Activated gamma-delta T cell treated with anti-CD3 and anti-CD28 coated beads, Interleukin-2, amount 50 U/mL, for 16 hours (primary cell): ENCODE data around the gene TMEM232.

Experiments
- DNase-seq: peaks from one replicate; pipeline ENCODE4 v3.0.0-alpha.2; 2020; ENCODE audit warnings: low read depth

The TMEM232 gene

GRCh38 chr5:110402562-110402961 lies 323.9 kb downstream of the TMEM232 start:
- DNase-seq = no peak

DNA sequence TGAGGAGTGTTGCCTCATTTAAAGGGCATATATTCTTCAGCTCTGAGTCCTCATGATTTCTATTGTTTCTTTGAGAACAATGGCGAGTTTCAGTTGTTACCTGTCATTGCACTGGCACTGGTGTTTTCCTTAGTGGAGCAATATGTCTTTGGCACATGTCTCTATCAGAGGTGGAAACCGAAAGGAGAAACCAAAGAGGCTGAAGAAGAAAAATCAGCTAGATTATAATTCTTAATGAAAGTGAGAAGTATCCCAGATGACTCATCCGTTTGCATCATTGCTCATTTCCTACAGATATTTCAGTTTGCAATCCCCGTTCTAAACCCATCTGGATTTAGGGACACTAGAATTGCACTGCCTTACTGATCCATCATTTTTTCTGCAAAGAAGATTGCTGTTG lies 324.6 kb downstream of the TMEM232 start:
- DNase-seq = no peak

GRCh38 chr5:110398951-110399350 lies 327.5 kb downstream of the TMEM232 start:
- DNase-seq = no peak

DNA sequence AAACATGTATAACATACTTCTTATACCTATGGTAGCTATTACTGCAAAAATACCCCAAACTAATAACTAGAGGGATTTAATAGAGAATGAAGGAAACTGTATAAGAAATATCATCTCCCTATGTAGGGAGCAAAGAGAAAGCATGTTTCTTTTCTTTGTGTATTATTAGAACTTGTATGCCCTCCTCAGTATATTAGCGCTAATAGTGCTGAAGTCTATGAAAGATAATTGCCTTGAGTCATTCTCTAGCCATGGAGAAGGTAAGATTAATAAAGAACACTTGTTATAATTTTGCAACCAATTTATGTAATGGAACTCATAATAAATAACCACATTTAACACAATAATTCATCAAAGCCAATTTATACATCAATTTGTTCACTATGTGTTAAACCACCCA lies 329.2 kb downstream of the TMEM232 start:
- DNase-seq = no peak

DNA sequence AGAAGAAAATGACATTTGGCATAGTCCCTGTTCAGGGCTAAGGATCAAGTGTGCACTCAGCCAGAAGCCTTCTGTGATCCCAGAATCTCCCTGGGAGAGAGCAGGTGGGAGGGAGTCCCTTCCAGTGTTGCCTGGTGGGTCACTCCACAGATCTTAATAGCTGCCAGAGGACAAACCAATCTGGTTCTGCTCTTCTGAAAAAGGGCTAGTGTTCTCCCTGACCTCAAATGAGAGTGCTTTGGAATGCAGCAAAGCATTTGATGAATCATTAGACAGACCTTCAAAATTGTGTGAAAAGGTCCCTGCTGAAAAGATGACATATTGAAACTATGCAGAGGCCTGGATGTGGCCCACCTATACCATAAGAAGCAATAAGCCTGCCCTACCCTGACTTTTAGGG lies 339.7 kb downstream of the TMEM232 start:
- no peak for DNase-seq

DNA sequence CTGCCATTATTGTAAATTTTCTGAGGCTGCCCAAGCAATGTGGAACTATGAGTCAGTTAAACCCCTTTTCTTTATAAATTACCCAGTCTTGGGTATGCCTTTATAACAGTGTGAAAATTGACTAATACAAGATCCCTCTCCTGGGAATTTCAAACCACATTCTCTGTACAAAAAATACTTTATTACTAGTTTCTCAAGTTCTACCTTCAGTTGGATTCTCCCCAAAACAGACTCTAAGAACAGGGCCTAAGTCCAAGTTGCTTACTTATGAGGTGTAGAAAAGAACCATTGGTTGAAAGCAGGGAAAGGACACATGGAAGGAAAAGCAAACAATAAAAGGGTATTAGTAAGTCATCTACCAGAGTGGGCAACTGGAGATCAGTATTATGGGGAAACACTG lies 343.2 kb downstream of the TMEM232 start:
- DNase-seq = no peak

DNA sequence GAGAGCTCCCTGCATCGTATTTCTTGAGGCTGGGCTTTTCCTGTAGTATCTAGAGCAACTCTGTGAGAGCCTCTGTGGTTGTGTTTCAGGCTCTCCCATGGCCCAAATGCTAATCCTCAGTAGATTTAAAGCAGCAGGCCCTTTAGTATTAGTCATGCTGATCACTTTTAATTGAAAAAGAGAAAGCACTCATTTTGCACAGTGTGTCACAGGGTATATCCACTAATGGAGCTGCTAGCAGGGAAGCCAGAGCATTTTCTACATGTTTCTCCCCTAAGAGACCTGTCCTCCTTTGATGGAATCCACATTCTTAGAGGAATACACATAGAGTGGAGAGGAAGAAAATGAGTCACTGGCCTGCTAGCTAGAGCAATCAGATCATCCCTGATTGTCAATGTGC lies 348.5 kb downstream of the TMEM232 start:
- DNase-seq = no peak

- no peak for DNase-seq
Measured at GRCh38 chr5:110377361-110377760, 349.1 kb downstream of the TMEM232 start.

GRCh38 chr5:110376281-110376951 lies 350.1 kb downstream of the TMEM232 start:
- DNase-seq = no peak

DNA sequence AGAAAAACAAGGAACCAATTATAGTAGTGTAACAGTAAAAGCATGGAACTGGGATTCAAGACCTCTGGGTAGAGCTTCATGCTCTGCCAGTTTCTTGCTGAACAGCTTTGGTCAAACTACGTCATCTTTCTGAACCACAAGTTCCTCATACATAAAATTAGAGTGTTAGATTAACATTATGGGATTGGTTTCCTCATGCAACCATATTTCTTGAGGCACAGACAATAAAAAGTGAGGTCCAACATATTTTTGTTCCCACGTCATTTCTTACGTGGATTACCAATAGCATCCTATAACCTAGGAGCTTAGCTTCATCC lies 354.8 kb downstream of the TMEM232 start:
- no peak for DNase-seq

DNA sequence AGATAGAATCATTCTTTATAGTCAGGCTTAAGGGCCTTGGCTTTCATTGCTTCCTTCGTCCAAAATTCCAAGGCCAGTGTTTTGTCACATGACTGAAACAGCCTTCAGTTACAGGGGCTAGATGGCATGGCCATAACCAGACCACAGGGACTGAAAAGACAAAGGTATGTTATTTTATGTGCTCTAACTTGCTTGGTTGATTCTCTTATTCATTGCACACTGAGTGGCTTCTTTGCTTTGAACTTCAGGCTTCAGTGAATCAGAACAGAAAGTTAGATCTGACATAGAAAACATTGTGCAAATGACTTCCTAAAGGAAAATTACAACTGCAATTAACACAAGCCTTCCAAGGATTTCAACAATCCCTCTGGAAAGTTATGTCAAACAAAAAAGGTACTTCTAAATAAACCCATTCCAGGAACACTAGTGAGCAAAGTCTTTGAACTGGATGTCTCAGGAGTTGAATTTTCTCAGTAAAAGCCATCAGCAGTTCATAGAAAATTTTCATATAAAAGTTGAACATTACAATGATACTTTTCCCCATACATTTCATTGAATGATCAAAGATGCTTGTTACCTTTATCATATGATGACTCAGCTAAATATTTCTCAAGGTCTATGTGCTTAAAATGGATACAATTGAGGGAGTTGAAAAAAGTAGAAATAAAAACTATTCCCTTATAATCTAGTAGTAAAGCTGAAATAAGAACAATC lies 355.3 kb downstream of the TMEM232 start:
- DNase-seq = no peak
